ENCODE results near the gene TNFSF4.
A peak's percentile ranks its signal among the peaks of the same experiment; 100 is the strongest.

Gene TNFSF4

DNA sequence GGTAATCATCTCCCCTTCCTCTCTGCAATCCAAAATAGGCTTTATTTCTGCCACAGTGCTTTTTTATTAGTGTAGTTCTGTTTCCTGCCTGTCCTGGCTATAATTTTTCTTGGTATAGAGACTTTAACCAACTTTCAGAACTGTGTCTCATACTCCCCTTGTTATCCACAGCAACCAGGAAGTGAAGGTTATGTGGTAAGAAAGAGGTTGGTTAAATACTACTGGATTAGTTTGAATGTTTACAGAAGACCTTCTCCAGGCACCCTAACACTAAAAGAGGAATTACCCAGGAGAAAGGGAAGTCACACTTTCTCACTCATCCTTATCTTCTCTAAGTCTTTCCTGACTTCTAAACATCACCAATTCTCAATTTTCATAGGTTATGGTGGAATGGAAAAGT is 17.8 kb upstream of the TNFSF4 start:
- Histone ChIP-seq H3K9me3 (ENCODE audit: control extremely low read depth in 1 of 5, control insufficient read depth in 4 of 5, insufficient read depth in 2 of 5, low read depth in 1 of 5, low read length in 4 of 5) (peaks cover 0 to 3% (median 0%) of the 10 kb centered on the region in 5 experiments), H3K4me3 (ENCODE audit: control insufficient read depth in 1 of 7, extremely low read depth in 1 of 7, insufficient read depth in 4 of 7, low read depth in 2 of 7, low read length in 6 of 7) (no peak overlapping the region), H3K27me3 (replicated peaks in 2 of 5; ENCODE audit: control insufficient read depth in 4 of 5, insufficient read depth in 5 of 5, low read length in 4 of 5) (no peaks in the 10 kb centered on the region), H3K36me3 (ENCODE audit: control insufficient read depth in 4 of 4, insufficient read depth in 4 of 4, low read length in 3 of 4) (no peaks in the 10 kb centered on the region), H3K27ac (ENCODE audit: insufficient read depth in 1 of 2, low read depth in 1 of 2, low read length in 2 of 2, poor library complexity in 1 of 2, severe bottlenecking in 2 of 2) (no peak overlapping the region), H3K4me1 (ENCODE audit: control extremely low read depth in 1 of 4, control insufficient read depth in 4 of 4, insufficient read depth in 4 of 4, low read length in 3 of 4) (peaks cover 0 to 28% (median 13%) of the 10 kb centered on the region in 4 experiments)
- DNase-seq, result peak in 2 of 3 donors; percentile 51 to 62
- CTCF ChIA-PET, result interaction anchor here (1.4 kb wide), 1 partner anchor 31 kb away, joined by 3 read pairs; no protein-coding TSS in a partner anchor
- POLR2A ChIA-PET, result no interaction called here

DNA sequence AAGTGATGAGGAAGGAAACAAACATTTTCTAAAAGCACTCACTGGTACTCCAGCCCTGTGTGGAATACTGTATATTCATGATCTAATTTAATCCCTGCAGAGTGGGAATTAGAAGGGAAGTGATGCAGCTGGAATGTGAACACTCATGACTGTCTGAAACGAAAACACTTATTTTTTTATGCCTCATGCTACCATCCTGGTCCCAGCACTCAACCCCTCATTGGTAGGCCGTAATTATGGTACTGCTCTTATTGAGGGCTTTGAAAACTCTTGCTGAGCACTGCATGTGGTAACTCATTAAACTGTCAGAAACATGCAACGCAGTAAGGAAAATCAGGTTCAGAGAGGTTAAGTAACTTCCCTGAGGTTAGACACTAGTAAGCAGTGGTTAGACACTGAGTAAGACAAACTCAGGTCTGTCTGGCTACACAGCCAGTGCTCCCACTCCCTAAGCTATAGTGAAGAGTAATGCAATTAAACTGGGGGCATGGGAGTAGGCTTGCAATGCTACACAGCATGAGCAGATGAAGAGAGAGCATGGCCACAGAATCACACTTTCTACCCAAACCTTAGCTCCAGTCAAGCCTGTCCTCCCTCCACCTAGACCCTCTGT is 17.3 kb upstream of the TNFSF4 start:
- H3K36me3 ChIP-seq (ENCODE audit: control insufficient read depth in 4 of 4, insufficient read depth in 4 of 4, low read length in 3 of 4), result no peaks in the 10 kb centered on the region
- no peak overlapping the region for H3K4me3 ChIP-seq (ENCODE audit: control insufficient read depth in 1 of 7, extremely low read depth in 1 of 7, insufficient read depth in 4 of 7, low read depth in 2 of 7, low read length in 6 of 7)
- no peak overlapping the region for H3K27ac ChIP-seq (ENCODE audit: insufficient read depth in 1 of 2, low read depth in 1 of 2, low read length in 2 of 2, poor library complexity in 1 of 2, severe bottlenecking in 2 of 2)
- peaks cover 0 to 3% (median 0%) of the 10 kb centered on the region in 5 experiments for H3K9me3 ChIP-seq (ENCODE audit: control extremely low read depth in 1 of 5, control insufficient read depth in 4 of 5, insufficient read depth in 2 of 5, low read depth in 1 of 5, low read length in 4 of 5)
- ChIA-PET POLR2A (no interaction called here), CTCF (interaction anchor here (0.7 to 1.6 kb wide), 3 partner anchors 10 to 398 kb away, joined by 3 to 6 read pairs (median 5); no protein-coding TSS in a partner anchor)
- peaks cover 0 to 28% (median 13%) of the 10 kb centered on the region in 4 experiments for H3K4me1 ChIP-seq (ENCODE audit: control extremely low read depth in 1 of 4, control insufficient read depth in 4 of 4, insufficient read depth in 4 of 4, low read length in 3 of 4)
- H3K27me3 ChIP-seq (replicated peaks in 2 of 5; ENCODE audit: control insufficient read depth in 4 of 5, insufficient read depth in 5 of 5, low read length in 4 of 5), result no peaks in the 10 kb centered on the region
- no peak for DNase-seq
- 89% methylated on average over 3 of the region's 3 CpGs for WGBS (ENCODE audit: insufficient coverage)

DNA sequence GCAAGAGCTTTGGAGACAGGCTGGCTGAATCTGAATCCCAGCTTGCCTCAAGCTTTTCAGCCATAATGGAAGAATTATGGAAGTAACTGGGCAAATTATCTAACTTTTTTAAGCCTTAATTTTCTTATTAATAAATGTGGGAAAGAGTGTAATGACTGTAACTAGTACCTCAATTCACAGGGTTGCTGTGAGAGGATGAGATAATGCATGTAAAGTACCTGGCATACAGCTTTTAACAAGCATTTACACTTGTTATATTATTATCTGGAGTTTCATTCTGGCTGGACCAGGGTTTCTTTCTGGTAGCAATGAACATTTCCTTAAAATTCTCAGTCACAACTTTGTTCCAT is 15.9 kb upstream of the TNFSF4 start:
- H3K9me3 ChIP-seq (ENCODE audit: control extremely low read depth in 1 of 5, control insufficient read depth in 4 of 5, insufficient read depth in 2 of 5, low read depth in 1 of 5, low read length in 4 of 5), result peaks cover 0 to 3% (median 0%) of the 10 kb centered on the region in 5 experiments
- no peaks in the 10 kb centered on the region for H3K27me3 ChIP-seq (replicated peaks in 2 of 5; ENCODE audit: control insufficient read depth in 4 of 5, insufficient read depth in 5 of 5, low read length in 4 of 5)
- DNase-seq, result no peak
- CTCF ChIA-PET, result interaction anchor here (1.4 to 1.6 kb wide), 2 partner anchors 8 to 14 kb away, joined by 5 to 6 read pairs; no protein-coding TSS in a partner anchor
- no peaks in the 10 kb centered on the region for H3K36me3 ChIP-seq (ENCODE audit: control insufficient read depth in 4 of 4, insufficient read depth in 4 of 4, low read length in 3 of 4)
- no peak overlapping the region for H3K4me3 ChIP-seq (ENCODE audit: control insufficient read depth in 1 of 7, extremely low read depth in 1 of 7, insufficient read depth in 4 of 7, low read depth in 2 of 7, low read length in 6 of 7)
- H3K4me1 ChIP-seq (ENCODE audit: control extremely low read depth in 1 of 4, control insufficient read depth in 4 of 4, insufficient read depth in 4 of 4, low read length in 3 of 4), result peaks cover 0 to 28% (median 13%) of the 10 kb centered on the region in 4 experiments
- H3K27ac ChIP-seq (ENCODE audit: insufficient read depth in 1 of 2, low read depth in 1 of 2, low read length in 2 of 2, poor library complexity in 1 of 2, severe bottlenecking in 2 of 2), result no peak overlapping the region
- POLR2A ChIA-PET, result interaction anchor here (1.1 kb wide), 1 partner anchor 13 kb away, joined by 4 read pairs; no protein-coding TSS in a partner anchor

DNA sequence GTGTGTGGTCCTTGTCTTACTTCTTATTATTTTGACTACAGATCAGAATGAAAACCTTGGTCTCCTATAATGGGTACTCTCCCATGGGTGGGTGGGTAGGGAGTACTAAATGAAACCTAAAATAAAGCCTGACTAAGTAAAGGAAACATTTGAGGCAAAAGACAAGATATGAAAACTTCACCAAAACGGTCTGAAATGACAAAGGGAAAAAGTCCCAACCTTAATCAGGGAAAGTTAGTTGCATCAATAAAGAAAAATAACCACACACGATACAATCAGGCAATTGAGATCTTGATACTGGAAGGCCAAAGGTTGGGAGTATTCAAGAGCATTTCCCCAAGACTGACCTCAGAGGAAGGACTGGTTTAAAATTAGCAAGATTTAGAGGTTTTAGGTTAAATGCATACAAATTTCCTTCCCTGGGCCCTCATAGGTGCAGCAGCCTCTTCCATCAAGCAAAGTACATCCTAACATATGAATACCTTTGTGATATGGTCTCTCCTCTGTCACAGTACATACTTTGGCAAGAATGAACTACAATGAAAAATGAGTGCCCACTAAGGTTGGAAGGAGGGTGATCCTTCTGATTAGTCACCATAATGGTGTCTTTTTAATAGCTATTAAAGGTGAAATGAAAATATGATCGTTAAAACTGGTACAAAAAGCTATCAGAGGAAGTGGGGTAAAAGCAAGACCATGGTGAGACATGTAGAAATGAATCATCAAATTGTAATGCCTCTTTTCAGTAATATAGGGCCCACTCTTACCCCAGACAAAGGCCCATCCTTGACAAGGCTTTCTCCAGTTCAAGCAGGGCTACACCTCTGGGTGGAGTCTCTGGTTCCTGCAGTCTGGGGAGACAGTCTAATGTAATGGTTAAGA is 15.3 kb upstream of the TNFSF4 start:
- no peak overlapping the region for H3K4me3 ChIP-seq (ENCODE audit: control insufficient read depth in 1 of 7, extremely low read depth in 1 of 7, insufficient read depth in 4 of 7, low read depth in 2 of 7, low read length in 6 of 7)
- no peak for DNase-seq
- no peaks in the 10 kb centered on the region for H3K9me3 ChIP-seq (ENCODE audit: control extremely low read depth in 1 of 5, control insufficient read depth in 4 of 5, insufficient read depth in 2 of 5, low read depth in 1 of 5, low read length in 4 of 5)
- ChIA-PET CTCF (interaction anchor here (1.4 to 1.5 kb wide), 2 partner anchors 8 to 395 kb away, joined by 4 to 5 read pairs; no protein-coding TSS in a partner anchor), POLR2A (interaction anchor here (1.1 kb wide), 1 partner anchor 14 kb away, joined by 4 read pairs; no protein-coding TSS in a partner anchor)
- H3K4me1 ChIP-seq (ENCODE audit: control extremely low read depth in 1 of 4, control insufficient read depth in 4 of 4, insufficient read depth in 4 of 4, low read length in 3 of 4), result peaks cover 0 to 28% (median 13%) of the 10 kb centered on the region in 4 experiments
- WGBS (ENCODE audit: insufficient coverage), result 100% methylated on average over 1 of the region's 3 CpGs
- H3K27ac ChIP-seq (ENCODE audit: insufficient read depth in 1 of 2, low read depth in 1 of 2, low read length in 2 of 2, poor library complexity in 1 of 2, severe bottlenecking in 2 of 2), result no peak overlapping the region
- H3K27me3 ChIP-seq (replicated peaks in 2 of 5; ENCODE audit: control insufficient read depth in 4 of 5, insufficient read depth in 5 of 5, low read length in 4 of 5), result no peaks in the 10 kb centered on the region
- no peaks in the 10 kb centered on the region for H3K36me3 ChIP-seq (ENCODE audit: control insufficient read depth in 4 of 4, insufficient read depth in 4 of 4, low read length in 3 of 4)

DNA sequence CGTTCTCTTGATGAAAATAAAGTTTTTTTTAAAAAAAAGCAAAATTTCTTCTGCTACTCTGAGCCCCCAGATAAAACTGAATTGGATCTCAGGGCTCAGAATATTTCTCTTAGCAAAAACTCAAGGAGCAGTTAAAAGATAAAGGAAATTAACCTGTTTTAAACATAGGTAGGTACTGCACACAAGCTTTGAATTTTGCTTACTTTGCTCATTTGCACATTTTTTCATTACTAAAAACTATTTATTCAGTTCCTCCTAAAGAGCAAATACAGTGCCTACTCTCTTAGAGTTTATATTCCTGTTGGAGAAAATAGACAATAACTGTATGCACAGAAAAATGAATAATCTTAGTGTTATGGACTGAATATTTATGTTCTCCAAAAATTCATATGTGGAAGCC is 13.0 kb upstream of the TNFSF4 start:
- Histone ChIP-seq H3K27ac (ENCODE audit: insufficient read depth in 1 of 2, low read depth in 1 of 2, low read length in 2 of 2, poor library complexity in 1 of 2, severe bottlenecking in 2 of 2) (no peak overlapping the region), H3K27me3 (replicated peaks in 2 of 5; ENCODE audit: control insufficient read depth in 4 of 5, insufficient read depth in 5 of 5, low read length in 4 of 5) (no peaks in the 10 kb centered on the region), H3K36me3 (ENCODE audit: control insufficient read depth in 4 of 4, insufficient read depth in 4 of 4, low read length in 3 of 4) (no peaks in the 10 kb centered on the region), H3K4me3 (ENCODE audit: control insufficient read depth in 1 of 7, extremely low read depth in 1 of 7, insufficient read depth in 4 of 7, low read depth in 2 of 7, low read length in 6 of 7) (no peak overlapping the region), H3K9me3 (ENCODE audit: control extremely low read depth in 1 of 5, control insufficient read depth in 4 of 5, insufficient read depth in 2 of 5, low read depth in 1 of 5, low read length in 4 of 5) (no peaks in the 10 kb centered on the region), H3K4me1 (ENCODE audit: control extremely low read depth in 1 of 4, control insufficient read depth in 4 of 4, insufficient read depth in 4 of 4, low read length in 3 of 4) (peaks cover 0 to 17% (median 9%) of the 10 kb centered on the region in 4 experiments)
- CTCF ChIA-PET, result no interaction called here
- POLR2A ChIA-PET, result no interaction called here
- WGBS (ENCODE audit: insufficient coverage), result no CpG with 5 or more reads among the region's 1 CpG
- no peak for DNase-seq

DNA sequence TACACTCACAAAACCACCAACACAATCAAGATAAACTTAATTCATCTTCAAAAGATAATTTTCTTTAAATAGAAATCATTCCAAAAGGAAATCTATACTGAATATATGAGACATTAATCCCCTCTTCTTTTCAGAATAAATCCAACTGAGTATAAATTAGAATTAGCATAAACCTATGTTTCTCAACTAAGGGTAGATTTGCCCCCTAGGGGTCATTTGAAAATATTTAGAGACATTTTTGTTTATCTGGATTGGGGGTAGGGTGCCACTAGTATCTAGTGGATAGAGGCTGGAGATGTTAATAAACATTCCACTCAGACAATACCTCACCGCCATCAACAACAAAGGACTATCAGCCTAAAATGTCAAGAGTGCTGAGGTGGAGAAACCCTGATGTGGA is 6.5 kb upstream of the TNFSF4 start:
- no peaks in the 10 kb centered on the region for H3K9me3 ChIP-seq (ENCODE audit: control extremely low read depth in 1 of 5, control insufficient read depth in 4 of 5, insufficient read depth in 2 of 5, low read depth in 1 of 5, low read length in 4 of 5)
- H3K36me3 ChIP-seq (ENCODE audit: control insufficient read depth in 4 of 4, insufficient read depth in 4 of 4, low read length in 3 of 4), result no peaks in the 10 kb centered on the region
- H3K27me3 ChIP-seq (replicated peaks in 2 of 5; ENCODE audit: control insufficient read depth in 4 of 5, insufficient read depth in 5 of 5, low read length in 4 of 5), result no peaks in the 10 kb centered on the region
- peaks cover 6 to 34% (median 13%) of the 10 kb centered on the region in 4 experiments for H3K4me1 ChIP-seq (ENCODE audit: control extremely low read depth in 1 of 4, control insufficient read depth in 4 of 4, insufficient read depth in 4 of 4, low read length in 3 of 4)
- no CpG with 5 or more reads among the region's 1 CpG for WGBS (ENCODE audit: insufficient coverage)
- ChIA-PET CTCF (interaction anchor here (2.1 to 17.6 kb wide), 3 partner anchors 10 to 471 kb away, joined by 8 to 222 read pairs (median 82); partner anchors contain the start of gene TNFSF4), POLR2A (no interaction called here)
- H3K4me3 ChIP-seq (ENCODE audit: control insufficient read depth in 1 of 7, extremely low read depth in 1 of 7, insufficient read depth in 4 of 7, low read depth in 2 of 7, low read length in 6 of 7), result no peak overlapping the region
- peak in 2 of 3 donors; percentile 57 to 60 for DNase-seq
- no peak overlapping the region for H3K27ac ChIP-seq (ENCODE audit: insufficient read depth in 1 of 2, low read depth in 1 of 2, low read length in 2 of 2, poor library complexity in 1 of 2, severe bottlenecking in 2 of 2)
